ENCODE data around the gene ROBO2.

ROBO2 gene

GRCh38 chr3:77412021-77412438 is 372.1 kb downstream of the ROBO2 start:
- no peak for DNase-seq (ENCODE audit: low read depth)

- no peak for DNase-seq (ENCODE audit: low read depth)
Measured at GRCh38 chr3:77412584-77412983, 372.7 kb downstream of the ROBO2 start.

GRCh38 chr3:77414881-77415280 is 375.0 kb downstream of the ROBO2 start:
- no peak for DNase-seq (ENCODE audit: low read depth)

- no peak for DNase-seq (ENCODE audit: low read depth)
Measured at GRCh38 chr3:77420336-77420735, 380.4 kb downstream of the ROBO2 start.

- DNase-seq (ENCODE audit: low read depth) = no peak
Measured at GRCh38 chr3:77421916-77422315, 382.0 kb downstream of the ROBO2 start.

GRCh38 chr3:77426531-77426930 is 386.6 kb downstream of the ROBO2 start:
- DNase-seq (ENCODE audit: low read depth) = no peak

GRCh38 chr3:77427528-77427927 is 387.6 kb downstream of the ROBO2 start:
- DNase-seq (ENCODE audit: low read depth) = no peak

GRCh38 chr3:77436908-77437307 is 397.0 kb downstream of the ROBO2 start:
- no peak for DNase-seq (ENCODE audit: low read depth)

GRCh38 chr3:77446084-77446483 is 406.2 kb downstream of the ROBO2 start:
- no peak for DNase-seq (ENCODE audit: low read depth)

GRCh38 chr3:77446761-77447160 is 406.9 kb downstream of the ROBO2 start:
- no peak for DNase-seq (ENCODE audit: low read depth)

GRCh38 chr3:77449459-77450350 is 409.8 kb downstream of the ROBO2 start:
- DNase-seq (ENCODE audit: low read depth) = no peak

- no peak for DNase-seq (ENCODE audit: low read depth)
Measured at GRCh38 chr3:77456431-77456830, 416.5 kb downstream of the ROBO2 start.

- no peak for DNase-seq (ENCODE audit: low read depth)
Measured at GRCh38 chr3:77456906-77457305, 417.0 kb downstream of the ROBO2 start.

- DNase-seq (ENCODE audit: low read depth) = no peak
Measured at GRCh38 chr3:77459926-77460325, 420.0 kb downstream of the ROBO2 start.

GRCh38 chr3:77460326-77460725 is 420.4 kb downstream of the ROBO2 start:
- no peak for DNase-seq (ENCODE audit: low read depth)

- DNase-seq (ENCODE audit: low read depth) = no peak
Measured at GRCh38 chr3:77462951-77463350, 423.1 kb downstream of the ROBO2 start.

- no peak for DNase-seq (ENCODE audit: low read depth)
Measured at GRCh38 chr3:77464111-77464688, 424.3 kb downstream of the ROBO2 start.

- no peak for DNase-seq (ENCODE audit: low read depth)
Measured at GRCh38 chr3:77466562-77467115, 426.7 kb downstream of the ROBO2 start.

GRCh38 chr3:77467702-77468625 is 428.1 kb downstream of the ROBO2 start:
- DNase-seq (ENCODE audit: low read depth) = no peak

- no peak for DNase-seq (ENCODE audit: low read depth)
Measured at GRCh38 chr3:77468626-77469020, 428.7 kb downstream of the ROBO2 start.

GRCh38 chr3:77475507-77475906 is 435.6 kb downstream of the ROBO2 start:
- no peak for DNase-seq (ENCODE audit: low read depth)

- DNase-seq (ENCODE audit: low read depth) = no peak
Measured at GRCh38 chr3:77479021-77479420, 439.1 kb downstream of the ROBO2 start.

All from activated gamma-delta T cell treated with anti-CD3 and anti-CD28 coated beads, Interleukin-2, amount 50 U/mL, for 16 hours (primary cell).